H1 (cell line): Measurements from ENCODE around the gene KCNJ12. TPM values are rescaled to one million over a fixed set of nuclear protein-coding genes. Genes with fewer than 3 reads are reported as not detected.

Experiments used
- CTCF ChIA-PET: fragments of 300-600 bp; sonication (Branson Sonifier 250); formaldehyde crosslinking; loops from one replicate; lab custom pipeline; 2021; ENCODE audit not compliant: partially characterized antibody; lab: Charles Lee
- POLR2A ChIA-PET: fragments of 300-600 bp; sonication (Branson Sonifier 250); formaldehyde crosslinking; loops from one replicate; lab custom pipeline; 2021; ENCODE audit warnings: inconsistent platforms; ENCODE audit not compliant: partially characterized antibody; lab: Charles Lee
- DNase-seq, 2 experiments: peaks; one replicate each; pipeline versions ENCODE4 v3.0.0 to v3.0.0-alpha.2; 2010 to 2022; ENCODE audit warnings: low spot score in 2 of 2, low read depth in 1 of 2, mixed read lengths in 1 of 2
- FAIRE-seq: peaks from 2 replicates; lab custom pipeline; 2011; peaks lifted over from hg19 to GRCh38; lab: Jason Lieb, UNC
- H2AFZ ChIP-seq: 2 replicates; pipeline ENCODE4 v1.8.1; 2012; ENCODE audit warnings: low read length, inconsistent platforms
- H2AK5ac ChIP-seq: 2 replicates; pipeline ENCODE4 v1.6.1; 2013; ENCODE audit warnings: low read depth, low read length
- H2BK120ac ChIP-seq: replicated peaks from 2 replicates; pipeline ENCODE3; 2013; ENCODE audit warnings: low read depth, low read length, inconsistent platforms
- H2BK12ac ChIP-seq: 2 replicates; pipeline ENCODE4 v1.6.1; 2013; ENCODE audit warnings: low read depth, low read length
- H2BK15ac ChIP-seq: 2 replicates; pipeline ENCODE4 v1.6.1; 2013; ENCODE audit warnings: low read length
- H2BK20ac ChIP-seq: 2 replicates; pipeline ENCODE4 v1.6.1; 2013; ENCODE audit warnings: low read length
- H2BK5ac ChIP-seq: 2 replicates; pipeline ENCODE4 v1.6.1; 2013; ENCODE audit warnings: low read depth, low read length
- H3K14ac ChIP-seq: 2 replicates; pipeline ENCODE4 v1.6.1; 2013; ENCODE audit warnings: inconsistent platforms; ENCODE audit not compliant: insufficient read length
- H3K18ac ChIP-seq: 2 replicates; pipeline ENCODE4 v1.6.1; 2013; ENCODE audit warnings: low read length; ENCODE audit errors: extremely low read depth
- H3K23ac ChIP-seq: 2 replicates; pipeline ENCODE4 v1.6.1; 2013; ENCODE audit warnings: inconsistent platforms; ENCODE audit not compliant: insufficient read length
- H3K23me2 ChIP-seq: 2 replicates; pipeline ENCODE4 v1.6.1; 2013; ENCODE audit warnings: low read depth, low read length
- H3K27ac ChIP-seq: 2 replicates; pipeline ENCODE4 v1.6.1; 2011; ENCODE audit warnings: low read depth, low read length, inconsistent platforms
- H3K27me3 ChIP-seq, 4 experiments: replicated peaks in 1 of 4; 1 replicate in 1 of 4; 2 replicates in 3 of 4; pipeline versions ENCODE4 v1.6.1 to v1.8.1; 2011 to 2013; ENCODE audit warnings: low read length in 3 of 4, mild to moderate bottlenecking in 3 of 4, inconsistent platforms in 2 of 4, mixed read lengths in 2 of 4, moderate library complexity in 1 of 4; ENCODE audit not compliant: control insufficient read depth in 3 of 4, insufficient read depth in 3 of 4; ENCODE audit errors: extremely low read depth in 1 of 4
- H3K36me3 ChIP-seq, 4 experiments: 2 replicates each; pipeline versions ENCODE4 v1.6.1 to v1.8.1; 2011 to 2013; ENCODE audit warnings: mild to moderate bottlenecking in 4 of 4, low read length in 3 of 4, moderate library complexity in 2 of 4, control low read depth in 1 of 4, inconsistent platforms in 1 of 4; ENCODE audit not compliant: insufficient read depth in 4 of 4, control insufficient read depth in 2 of 4
- H3K4ac ChIP-seq: replicated peaks from 2 replicates; pipeline ENCODE3; 2013; ENCODE audit warnings: low read length, low read depth, mixed read lengths, inconsistent platforms; ENCODE audit not compliant: insufficient read length
- H3K4me1 ChIP-seq, 4 experiments: replicated peaks in 1 of 4; 1 replicate in 1 of 4; 2 replicates in 3 of 4; pipeline versions ENCODE4 v1.6.1 to v1.8.1; 2011 to 2013; ENCODE audit warnings: low read length in 3 of 4, inconsistent platforms in 2 of 4, mixed read lengths in 1 of 4; ENCODE audit not compliant: insufficient read depth in 4 of 4, control insufficient read depth in 3 of 4
- H3K4me2 ChIP-seq, 2 experiments: 2 replicates each; pipeline versions ENCODE4 v1.6.1 to v1.8.1; 2011 to 2013; ENCODE audit warnings: low read depth in 2 of 2, low read length in 2 of 2, control low read depth in 1 of 2, inconsistent platforms in 1 of 2, mild to moderate bottlenecking in 1 of 2; ENCODE audit not compliant: insufficient read depth in 1 of 2
- H3K4me3 ChIP-seq, 4 experiments: fragments of 200-600, 300-600 bp in 1 of 4; sonication (generic), shearing (Covaris generic), sonication (Bioruptor Twin) in 1 of 4; 2 replicates each; pipeline versions ENCODE4 v1.5.1 to v1.8.1; 2011 to 2016; ENCODE audit warnings: low read length in 4 of 4, low read depth in 3 of 4, control low read depth in 2 of 4, inconsistent platforms in 2 of 4, mild to moderate bottlenecking in 2 of 4, mixed read lengths in 1 of 4, moderate library complexity in 1 of 4; ENCODE audit not compliant: insufficient read depth in 2 of 4; ENCODE audit errors: extremely low read depth in 1 of 4
- H3K56ac ChIP-seq: replicated peaks from 2 replicates; pipeline ENCODE3; 2013; ENCODE audit warnings: low read depth, mild to moderate bottlenecking, mixed read lengths, low read length, inconsistent platforms; ENCODE audit not compliant: insufficient read length
- H3K79me1 ChIP-seq: 2 replicates; pipeline ENCODE4 v1.6.1; 2013; ENCODE audit warnings: low read depth, low read length, control low read depth
- H3K79me2 ChIP-seq, 2 experiments: 2 replicates each; pipeline versions ENCODE4 v1.6.1 to v1.8.1; 2012 to 2013; ENCODE audit warnings: low read length in 2 of 2, mild to moderate bottlenecking in 2 of 2, inconsistent platforms in 1 of 2; ENCODE audit not compliant: insufficient read depth in 2 of 2, control insufficient read depth in 1 of 2
- H3K9ac ChIP-seq, 4 experiments: replicated peaks in 1 of 4; 1 replicate in 1 of 4; 2 replicates in 3 of 4; pipeline versions ENCODE4 v1.6.1 to v1.8.1; 2011 to 2013; ENCODE audit warnings: low read depth in 3 of 4, low read length in 3 of 4, control low read depth in 2 of 4, mild to moderate bottlenecking in 2 of 4, moderate library complexity in 2 of 4, inconsistent platforms in 1 of 4; ENCODE audit errors: extremely low read depth in 1 of 4
- H3K9me3 ChIP-seq, 2 experiments: 2 replicates each; pipeline versions ENCODE4 v1.6.1 to v1.8.1; 2012 to 2013; ENCODE audit warnings: mild to moderate bottlenecking in 2 of 2, moderate library complexity in 2 of 2, control low read depth in 1 of 2, inconsistent platforms in 1 of 2, low read depth in 1 of 2, low read length in 1 of 2, mixed read lengths in 1 of 2; ENCODE audit not compliant: insufficient read depth in 2 of 2
- H4K20me1 ChIP-seq, 2 experiments: replicated peaks in 1 of 2; 2 replicates each; pipeline versions ENCODE3 to v1.8.1; 2011 to 2013; ENCODE audit warnings: inconsistent platforms in 2 of 2, low read length in 2 of 2, mild to moderate bottlenecking in 1 of 2; ENCODE audit not compliant: insufficient read depth in 2 of 2, control insufficient read depth in 1 of 2
- H4K5ac ChIP-seq: 2 replicates; pipeline ENCODE4 v1.6.1; 2013; ENCODE audit warnings: low read length, low read depth, mixed read lengths, inconsistent platforms; ENCODE audit not compliant: insufficient read length
- H4K8ac ChIP-seq: 2 replicates; pipeline ENCODE4 v1.8.0; 2013; ENCODE audit warnings: mild to moderate bottlenecking, moderate library complexity, low read length, inconsistent platforms; ENCODE audit not compliant: insufficient read depth; ENCODE audit errors: extremely low read depth
- H4K91ac ChIP-seq: replicated peaks from 2 replicates; pipeline ENCODE3; 2013; ENCODE audit warnings: low read length, mixed read lengths, inconsistent platforms; ENCODE audit not compliant: insufficient read length
- ATF2 ChIP-seq: IDR thresholded peaks from 2 replicates; pipeline ENCODE4 v1.6.1; 2012; ENCODE audit warnings: low read length, inconsistent platforms
- CTCF ChIP-seq, 3 experiments: IDR thresholded peaks; 1 replicate in 2 of 3; 2 replicates in 1 of 3; pipeline versions ENCODE4 v1.5.1 to v1.6.1; 2011; ENCODE audit warnings: low read length in 3 of 3, mild to moderate bottlenecking in 3 of 3, inconsistent platforms in 2 of 3, low read depth in 1 of 3, moderate library complexity in 1 of 3; ENCODE audit not compliant: insufficient read depth in 1 of 3; ENCODE audit errors: control extremely low read depth in 1 of 3
- EP300 ChIP-seq, 2 experiments: IDR thresholded peaks; 1 replicate in 1 of 2; 2 replicates in 1 of 2; pipeline ENCODE4 v1.6.1; 2011 to 2012; ENCODE audit warnings: low read depth in 2 of 2, low read length in 2 of 2, mild to moderate bottlenecking in 2 of 2, borderline replicate concordance in 1 of 2, inconsistent platforms in 1 of 2, moderate library complexity in 1 of 2
- TCF12 ChIP-seq: IDR thresholded peaks from 2 replicates; pipeline ENCODE4 v1.6.1; 2011; ENCODE audit warnings: low read depth, mild to moderate bottlenecking, low read length
- ZNF274 ChIP-seq: IDR thresholded peaks from 2 replicates; pipeline ENCODE4 v1.7.0; 2012; ENCODE audit warnings: low read length, borderline replicate concordance; ENCODE audit errors: extremely low read depth
- WGBS, 2 experiments: shearing (Covaris generic) in 1 of 2; methylation state at CpG; one replicate each; pipeline versions ENCODE4 v1.1.6 to v1.1.7; 2013 to 2015; ENCODE audit warnings: low lambda C conversion rate in 2 of 2, mixed read lengths in 2 of 2, inconsistent platforms in 1 of 2, low coverage in 1 of 2, missing lambda C conversion rate in 1 of 2; ENCODE audit not compliant: insufficient replicate concordance in 2 of 2, insufficient coverage in 1 of 2, insufficient read length in 1 of 2; ENCODE audit errors: extremely low coverage in 1 of 2, missing lambda C conversion rate in 1 of 2; 5-methylcytosine and 5-hydroxymethylcytosine counted together
- polyA plus RNA-seq, 7 experiments: library from polyadenylated mRNA; depleted of rRNA in 3 of 7; stranded (reverse) in 5 of 7; unstranded in 2 of 7; fragments of >200 nt in 5 of 7; fragments of 200-250 nt in 2 of 7; gene quantifications; 1 replicate in 5 of 7; 2 replicates in 1 of 7; 4 replicates in 1 of 7; pipeline versions ENCODE4 v1.2.1 to v1.2.3, GENCODE V29; 2011 to 2013; ENCODE audit warnings: missing spikeins in 2 of 7, mixed read lengths in 2 of 7
- total RNA-seq: library from RNA; stranded (reverse); fragmentation: NEBNext Ultra II Directional; extraction: Animal tissue kit (Norgen Biotek cat#: 25700); gene quantifications from 2 replicates; pipeline ENCODE4 v1.2.1, GENCODE V29; 2021

KCNJ12 gene
- total and polyA plus RNA-seq, 2 of the 8 experiments (the other 6 are each of a cell fraction or from before 2014, with no cell fraction given), result 1.2 to 1.5 TPM

- POLR2A ChIA-PET, result interaction anchor here (0.7 to 1.4 kb wide), 3 partner anchors 8 to 59 kb away, joined by 3 to 5 read pairs (median 3); no protein-coding TSS in a partner anchor
- 2% methylated on average over 60 of the region's 80 CpGs; no CpG with 5 or more reads in 1 of the 2 experiments for WGBS, 2 experiments
- Histone ChIP-seq H4K20me1 (peaks cover 2 to 5% of the 10 kb centered on the region in 2 experiments), H2BK20ac (no peak overlapping the region), H3K9me3 (no peaks in the 10 kb centered on the region), H3K23me2 (peaks cover 16% of the 10 kb centered on the region; the same call in 1 of the 2 replicates), H3K79me2 (no peaks in the 10 kb centered on the region), H2AK5ac (no peak overlapping the region), H3K14ac (no peak overlapping the region), H3K79me1 (no peaks in the 10 kb centered on the region), H4K5ac (no peak overlapping the region), H3K18ac (no peak overlapping the region; the same call in 1 of the 2 replicates), H3K4ac (no peak overlapping the region), H3K56ac (no peak overlapping the region), H2BK5ac (no peak overlapping the region), H2BK12ac (no peak overlapping the region), H4K8ac (no peak overlapping the region; the same call in 1 of the 2 replicates), H4K91ac (no peak overlapping the region), H3K23ac (no peak overlapping the region), H2BK15ac (no peak overlapping the region), H3K4me2 (peak overlapping the region; percentile 89 to 96), H2AFZ (no peak overlapping the region), H3K27me3 (peaks cover 14 to 49% (median 41%) of the 10 kb centered on the region in 4 experiments), H3K36me3 (no peaks in the 10 kb centered on the region), H3K27ac (no peak overlapping the region), H3K4me3 (peak overlapping the region; percentile 38 to 75 (median 46)), H2BK120ac (no peak overlapping the region), H3K4me1 (peaks cover 0 to 20% (median 10%) of the 10 kb centered on the region in 4 experiments; a peak in 5 of 7 replicates), H3K9ac (no peak overlapping the region)
- FAIRE-seq (no peak), DNase-seq (peak in 1 of 2 experiments; percentile 73)
- CTCF ChIA-PET, result interaction anchor here (1.0 to 2.3 kb wide), 4 partner anchors 20 to 101 kb away, joined by 3 to 10 read pairs (median 4); no protein-coding TSS in a partner anchor
- TF ChIP-seq ZNF274, result no peak
- TF ChIP-seq CTCF (IDR thresholded peaks at IDR 0.05; ENCODE audit: control extremely low read depth in 1 of 3, insufficient read depth in 1 of 3, low read depth in 1 of 3, low read length in 3 of 3), result no peak
- no peak for TF ChIP-seq EP300 (IDR thresholded peaks at IDR 0.05; ENCODE audit: borderline replicate concordance in 1 of 2, low read depth in 2 of 2, low read length in 2 of 2)
- TF ChIP-seq TCF12, result no peak
- TF ChIP-seq ATF2, result no peak
Observed at GRCh38 chr17:21376759-21377690, 868 bp downstream of the KCNJ12 start.
